Calu3 (cell line): ENCODE data around the gene TCFL5. TPM values are rescaled to one million over a fixed set of nuclear protein-coding genes. Genes with fewer than 3 reads are reported as not detected.
A peak's percentile ranks its signal among the peaks of the same experiment; 100 is the strongest.

Experiments
- BruUV-seq: library from RNA; stranded (reverse); fragments of 400-500 nt; replicated peaks from 2 replicates; lab custom pipeline; 2021; lab: Mats Ljungman, UMichigan
- CTCF ChIA-PET: fragments of 300-600 bp; sonication (Branson Sonifier 250); formaldehyde crosslinking; loops from one replicate; lab custom pipeline; 2022; ENCODE audit warnings: antibody characterized with exemption; lab: Charles Lee
- DNase-seq: peaks from one replicate; pipeline ENCODE4 v3.0.0; 2022
- H3K27ac Mint-ChIP-seq: one replicate; pipeline ENCODE4 v1.8.0; 2022; ENCODE audit warnings: mixed read lengths; ENCODE audit not compliant: unreplicated experiment
- H3K27me3 Mint-ChIP-seq: one replicate; pipeline ENCODE4 v1.8.0; 2022; ENCODE audit warnings: mixed read lengths; ENCODE audit not compliant: unreplicated experiment
- H3K36me3 Mint-ChIP-seq: one replicate; pipeline ENCODE4 v1.8.0; 2022; ENCODE audit warnings: mild to moderate bottlenecking, moderate library complexity, mixed read lengths; ENCODE audit not compliant: insufficient read depth, unreplicated experiment
- H3K4me1 Mint-ChIP-seq: one replicate; pipeline ENCODE4 v1.8.0; 2022; ENCODE audit warnings: mild to moderate bottlenecking, low read depth, mixed read lengths; ENCODE audit not compliant: unreplicated experiment
- H3K4me3 Mint-ChIP-seq: one replicate; pipeline ENCODE4 v1.8.0; 2022; ENCODE audit warnings: mild to moderate bottlenecking, low read depth, moderate library complexity, mixed read lengths; ENCODE audit not compliant: unreplicated experiment
- H3K9me3 Mint-ChIP-seq: one replicate; pipeline ENCODE4 v1.8.0; 2022; ENCODE audit warnings: low read depth, mixed read lengths; ENCODE audit not compliant: unreplicated experiment
- intact Hi-C: fragments of 100-400 bp; cut with micrococcal nuclease; formaldehyde crosslinking; loops from one replicate; pipeline ENCODE4 v1.10.0; 2022; ENCODE audit not compliant: unreplicated experiment
- total RNA-seq: library from RNA; stranded (reverse); gene quantifications from 2 replicates; pipeline ENCODE4 v1.2.3, GENCODE V29; 2022
- TF ChIP-seq, protein P1 (sequence below): fragments of 200-600 bp; IDR thresholded peaks from one replicate; pipeline ENCODE4 v1.8.0; 2022; ENCODE audit warnings: antibody characterized with exemption; ENCODE audit not compliant: unreplicated experiment

TCFL5 gene
- total RNA-seq, 1 experiment from 2014 or later, result 22.3 TPM

DNA sequence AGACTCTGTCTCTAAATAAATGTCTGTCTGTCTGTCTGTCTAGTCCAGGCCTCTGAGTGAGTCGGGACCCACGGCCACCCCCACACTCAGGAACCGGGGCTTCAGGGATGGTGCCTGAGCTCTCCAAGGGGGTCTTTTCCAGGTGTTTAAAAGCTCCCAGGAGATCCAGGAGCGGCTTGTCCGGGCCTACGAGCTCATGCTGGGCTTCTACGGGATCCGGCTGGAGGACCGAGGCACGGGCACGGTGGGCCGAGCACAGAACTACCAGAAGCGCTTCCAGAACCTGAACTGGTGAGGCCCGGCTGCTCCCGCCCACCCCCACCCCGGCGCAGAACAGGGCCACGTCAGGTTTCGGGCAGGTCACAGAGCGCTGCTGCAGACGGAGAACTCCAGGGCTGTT lies 50.3 kb downstream of the TCFL5 start:
- Mint-ChIP-seq H3K9me3 (no peaks in the 10 kb centered on the region), H3K27me3 (peaks cover 19% of the 10 kb centered on the region), H3K4me3 (no peak overlapping the region), H3K4me1 (peaks cover 15% of the 10 kb centered on the region), H3K27ac (no peak overlapping the region), H3K36me3 (peaks cover 82% of the 10 kb centered on the region)
- CTCF ChIA-PET, result interaction anchor here (0.7 kb wide), 1 partner anchor 145 kb away, joined by 10 read pairs; no protein-coding TSS in a partner anchor
- intact Hi-C loops, result no loop called here
- no TSS peak for BruUV-seq
- TF ChIP-seq, protein P1, sequence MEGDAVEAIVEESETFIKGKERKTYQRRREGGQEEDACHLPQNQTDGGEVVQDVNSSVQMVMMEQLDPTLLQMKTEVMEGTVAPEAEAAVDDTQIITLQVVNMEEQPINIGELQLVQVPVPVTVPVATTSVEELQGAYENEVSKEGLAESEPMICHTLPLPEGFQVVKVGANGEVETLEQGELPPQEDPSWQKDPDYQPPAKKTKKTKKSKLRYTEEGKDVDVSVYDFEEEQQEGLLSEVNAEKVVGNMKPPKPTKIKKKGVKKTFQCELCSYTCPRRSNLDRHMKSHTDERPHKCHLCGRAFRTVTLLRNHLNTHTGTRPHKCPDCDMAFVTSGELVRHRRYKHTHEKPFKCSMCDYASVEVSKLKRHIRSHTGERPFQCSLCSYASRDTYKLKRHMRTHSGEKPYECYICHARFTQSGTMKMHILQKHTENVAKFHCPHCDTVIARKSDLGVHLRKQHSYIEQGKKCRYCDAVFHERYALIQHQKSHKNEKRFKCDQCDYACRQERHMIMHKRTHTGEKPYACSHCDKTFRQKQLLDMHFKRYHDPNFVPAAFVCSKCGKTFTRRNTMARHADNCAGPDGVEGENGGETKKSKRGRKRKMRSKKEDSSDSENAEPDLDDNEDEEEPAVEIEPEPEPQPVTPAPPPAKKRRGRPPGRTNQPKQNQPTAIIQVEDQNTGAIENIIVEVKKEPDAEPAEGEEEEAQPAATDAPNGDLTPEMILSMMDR, result no peak
- no peak for DNase-seq

DNA sequence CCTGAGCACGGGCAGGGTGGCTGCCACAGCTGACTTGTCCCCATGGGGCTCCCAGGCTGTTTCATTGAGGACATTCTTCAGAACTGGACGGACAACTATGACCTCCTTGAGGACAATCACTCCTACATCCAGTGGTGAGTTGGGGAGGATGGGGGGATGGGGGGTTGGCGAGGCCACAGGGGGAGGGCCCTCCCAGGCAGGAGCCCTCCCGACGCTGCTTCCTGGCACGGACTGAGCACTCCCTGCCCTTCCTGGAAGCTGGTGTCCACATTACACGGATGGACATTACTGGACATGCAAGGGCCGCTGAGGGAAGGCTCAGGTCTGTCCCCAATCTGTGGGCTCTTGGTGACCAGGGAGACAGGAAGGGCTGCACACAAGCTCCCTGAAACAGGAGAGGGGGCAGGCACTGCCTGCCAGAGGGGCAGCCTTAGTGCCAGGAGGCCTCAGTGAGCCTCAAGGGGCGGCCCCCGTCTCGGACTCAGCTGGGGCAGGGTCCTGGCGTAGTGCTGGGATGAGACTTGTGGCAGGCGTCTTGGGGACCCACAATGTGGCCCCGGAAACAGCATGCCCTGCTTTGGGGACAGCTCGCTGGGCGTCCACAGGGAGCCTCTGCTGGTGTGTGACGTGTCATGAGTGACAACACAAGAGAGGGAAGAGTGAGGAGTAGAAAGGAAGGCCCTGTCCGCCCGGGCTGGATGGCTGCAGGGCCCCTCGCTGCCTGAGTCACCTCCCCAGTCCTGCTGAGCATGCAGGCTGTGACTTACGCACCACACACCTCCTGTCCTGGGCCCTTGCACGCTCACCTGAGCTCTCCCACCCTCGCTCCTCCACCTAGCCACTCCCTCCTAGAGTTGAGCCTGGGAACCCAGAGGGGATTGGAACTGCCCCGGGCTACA lies 51.8 kb downstream of the TCFL5 start:
- Mint-ChIP-seq H3K27me3 (peaks cover 4% of the 10 kb centered on the region), H3K4me3 (no peak overlapping the region), H3K36me3 (peaks cover 84% of the 10 kb centered on the region), H3K27ac (no peak overlapping the region), H3K4me1 (peaks cover 23% of the 10 kb centered on the region), H3K9me3 (no peaks in the 10 kb centered on the region)
- BruUV-seq, result no TSS peak
- TF ChIP-seq, protein P1, result no peak
- intact Hi-C loops, result no loop called here
- DNase-seq, result no peak
- CTCF ChIA-PET, result interaction anchor here (0.5 to 1.3 kb wide), 3 partner anchors 52 to 260 kb away, joined by 3 to 5 read pairs (median 4); partner anchors contain the start of gene TCFL5

DNA sequence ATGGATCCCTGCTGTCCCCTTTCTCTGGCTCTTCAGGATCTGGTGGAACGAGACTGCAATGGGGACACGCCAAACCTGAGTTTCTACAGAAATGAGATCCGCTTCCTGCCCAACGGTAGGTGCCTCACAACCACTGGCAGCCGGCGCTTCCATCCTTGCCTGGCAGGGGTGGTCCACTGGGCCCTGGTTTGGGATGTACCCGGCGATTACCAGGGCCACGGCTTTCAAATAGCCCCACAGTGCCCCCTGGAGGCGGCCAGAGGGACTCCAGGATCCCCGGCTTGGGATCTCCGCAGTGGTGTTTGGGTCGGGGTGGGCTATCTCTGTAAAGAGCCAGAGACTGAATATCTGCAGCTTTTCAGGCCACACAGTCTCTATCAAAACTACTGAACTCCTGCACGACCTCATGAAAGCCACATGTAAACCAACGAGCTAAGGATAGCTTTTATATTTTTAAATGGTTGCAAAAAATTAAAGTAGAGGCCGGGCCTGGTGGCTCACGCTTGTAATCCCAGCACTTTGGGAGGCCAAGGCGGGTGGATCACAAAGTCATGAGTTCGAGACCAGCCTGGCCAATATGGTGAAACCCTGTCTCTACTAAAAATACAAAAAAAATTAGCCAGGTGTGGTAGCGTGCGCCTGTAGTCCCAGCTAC lies 53.3 kb downstream of the TCFL5 start:
- no peak overlapping the region for H3K4me3 Mint-ChIP-seq
- H3K27ac Mint-ChIP-seq, result no peak overlapping the region
- no TSS peak for BruUV-seq
- no peaks in the 10 kb centered on the region for H3K9me3 Mint-ChIP-seq
- H3K27me3 Mint-ChIP-seq, result no peaks in the 10 kb centered on the region
- CTCF ChIA-PET, result interaction anchor here (0.6 to 1.4 kb wide), 15 partner anchors 9 to 308 kb away, joined by 3 to 8 read pairs (median 4); partner anchors contain the start of genes COL9A3, MRGBP and TCFL5
- peak; percentile 89 for DNase-seq
- TF ChIP-seq, protein P1, result peak; percentile 99
- peaks cover 31% of the 10 kb centered on the region for H3K4me1 Mint-ChIP-seq
- intact Hi-C loops, result loop anchor here (1.0 kb wide), 1 partner anchor 140 kb away; no protein-coding TSS in a partner anchor
- H3K36me3 Mint-ChIP-seq, result peaks cover 85% of the 10 kb centered on the region

DNA sequence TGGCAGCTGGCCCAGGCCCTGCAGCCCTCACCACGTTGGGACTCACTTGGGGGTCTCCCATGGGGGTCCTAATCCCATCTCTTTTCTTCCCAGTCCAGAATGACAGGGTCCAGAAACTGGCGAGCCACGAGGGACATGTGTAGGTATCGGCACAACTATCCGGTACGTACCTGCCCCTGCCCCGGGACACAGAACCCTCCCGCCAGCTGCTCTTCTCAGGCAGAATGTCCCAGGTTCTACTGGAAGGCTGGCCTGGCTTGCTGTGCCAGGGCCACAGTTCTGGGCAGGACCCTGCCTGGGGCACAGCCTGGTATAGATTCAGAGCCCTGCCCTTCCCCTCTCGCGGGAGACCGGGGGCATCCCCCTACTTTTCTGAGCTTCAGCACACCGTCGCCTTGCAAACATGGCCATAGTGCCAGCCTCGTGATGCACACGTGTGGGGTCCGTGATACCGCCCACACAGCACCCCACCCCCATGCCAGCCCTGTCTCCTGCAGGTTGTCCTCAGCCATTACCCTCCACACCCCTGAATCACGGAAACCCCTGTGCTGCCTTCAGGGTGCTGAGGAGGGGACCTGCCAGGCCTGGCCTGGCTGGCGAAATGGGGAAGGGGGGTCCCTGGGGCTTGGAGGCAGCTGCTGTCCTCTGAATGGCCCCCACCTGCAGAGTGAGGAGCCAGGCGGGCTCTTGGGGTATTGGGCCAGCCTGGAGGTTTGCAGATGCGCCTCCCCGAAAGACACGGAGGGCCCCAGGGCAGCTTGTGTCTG lies 54.0 kb downstream of the TCFL5 start:
- Mint-ChIP-seq H3K4me3 (no peak overlapping the region), H3K9me3 (no peaks in the 10 kb centered on the region), H3K4me1 (peaks cover 31% of the 10 kb centered on the region), H3K36me3 (peaks cover 82% of the 10 kb centered on the region), H3K27me3 (no peaks in the 10 kb centered on the region), H3K27ac (no peak overlapping the region)
- CTCF ChIA-PET, result interaction anchor here (0.6 to 1.4 kb wide), 13 partner anchors 8 to 308 kb away, joined by 3 to 8 read pairs (median 4); partner anchors contain the start of gene MRGBP
- no peak for DNase-seq
- intact Hi-C loops, result loop anchor here (1.0 kb wide), 1 partner anchor 139 kb away; no protein-coding TSS in a partner anchor
- TF ChIP-seq, protein P1, result no peak
- BruUV-seq, result no TSS peak
